ENCODE data around the gene GDF11.
A peak's percentile ranks its signal among the peaks of the same experiment; 100 is the strongest.

Gene GDF11

DNA sequence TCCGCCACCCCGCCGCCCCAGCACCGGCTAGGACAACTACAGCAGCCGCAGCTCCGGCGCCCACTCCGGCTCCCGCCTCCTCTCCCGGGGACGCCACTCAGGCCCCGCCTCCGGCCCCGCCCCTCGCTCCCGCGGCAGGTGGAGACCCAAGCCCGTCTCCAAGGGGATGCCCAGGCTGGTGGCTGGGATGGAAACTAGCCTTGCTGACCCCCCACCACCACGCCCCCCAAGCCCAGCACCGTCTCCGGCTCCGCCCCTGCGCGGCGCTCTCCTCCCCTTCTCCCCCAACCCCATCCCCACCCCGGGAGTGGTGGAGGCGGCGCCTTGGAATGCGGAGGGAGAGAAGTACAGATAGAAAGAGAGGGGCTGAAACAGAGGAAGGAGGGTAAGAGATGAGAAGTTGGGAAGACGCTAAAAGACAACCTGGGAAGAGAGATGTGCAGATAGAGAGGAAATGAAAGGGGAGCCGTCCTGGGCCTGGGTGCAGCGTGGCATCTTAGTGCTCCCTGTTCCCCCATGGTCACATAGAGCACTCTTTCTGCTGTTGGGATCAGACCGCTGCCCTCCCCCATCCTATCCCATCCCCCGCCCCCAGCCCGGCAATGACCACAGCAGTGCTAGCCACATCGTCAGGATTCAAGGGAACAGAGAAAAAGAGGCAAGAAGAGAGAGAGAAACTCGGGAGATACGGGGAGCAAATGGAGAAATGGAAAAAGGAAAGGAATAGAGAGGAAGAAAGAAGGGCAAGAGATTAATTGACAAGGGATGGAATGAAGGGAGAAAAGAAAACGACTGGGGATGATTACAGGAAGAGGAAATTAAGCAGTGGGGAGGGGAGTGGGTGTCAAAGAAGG is 34.9 kb upstream of the GDF11 start, which contains the start of gene ITGA7:
ITGA7 (minus strand) TSS at position 64 of the 854 bp plus-strand sequence. CDS start 222 bp downstream, outside the sequence.
- peak within 1 kb of the TSS; percentile 72 for H3K27ac ChIP-seq (ENCODE audit: low read depth, low read length)
- H3K9ac ChIP-seq (ENCODE audit: low read depth, low read length): peak within 1 kb of the TSS; percentile 61

DNA sequence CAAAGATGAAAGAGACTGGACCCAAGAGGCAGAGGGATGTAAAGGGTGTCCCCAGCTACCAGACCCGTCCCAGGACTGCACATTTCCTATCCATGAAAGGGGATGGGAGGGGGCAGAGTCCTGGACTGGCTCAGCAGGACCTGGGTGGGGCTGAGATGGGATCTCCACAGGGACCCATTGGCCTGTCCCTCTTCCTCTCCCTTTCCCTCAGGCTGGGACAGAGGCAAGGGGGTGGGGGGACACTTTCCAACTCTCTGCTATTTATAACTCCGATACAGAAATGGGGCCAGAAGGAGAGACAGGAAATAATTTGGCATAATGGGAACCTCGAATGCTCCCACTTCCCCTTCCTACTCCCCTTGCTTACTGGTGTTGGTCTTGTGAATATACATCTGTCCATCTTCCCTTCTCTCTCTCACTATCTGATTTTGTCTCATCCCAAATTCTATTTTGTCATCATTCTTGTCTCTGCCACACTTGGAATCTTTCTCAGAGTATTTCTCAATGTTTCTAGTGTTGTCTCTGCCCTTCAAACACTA is 34.2 kb upstream of the GDF11 start:
- Histone ChIP-seq H3K4me1 (ENCODE audit: control insufficient read depth, insufficient read depth, low read length) (peaks cover 28% of the 10 kb centered on the region), H3K9ac (ENCODE audit: low read depth, low read length) (no peak overlapping the region), H3K27ac (ENCODE audit: low read depth, low read length) (no peak overlapping the region), H3K9me3 (ENCODE audit: control insufficient read depth, insufficient read depth, low read length) (no peaks in the 10 kb centered on the region), H3K4me3 (ENCODE audit: low read depth, low read length) (peak overlapping the region; percentile 90), H3K36me3 (ENCODE audit: control insufficient read depth, insufficient read depth, low read length) (no peaks in the 10 kb centered on the region), H3K27me3 (ENCODE audit: control insufficient read depth, insufficient read depth, low read length) (peaks cover 20% of the 10 kb centered on the region)

More for the DNA sequence above, 34.9 kb upstream of the GDF11 start, which contains the start of gene ITGA7:
- Histone ChIP-seq H3K9me3 (ENCODE audit: control insufficient read depth, insufficient read depth, low read length) (no peaks in the 10 kb centered on the region), H3K36me3 (ENCODE audit: control insufficient read depth, insufficient read depth, low read length) (no peaks in the 10 kb centered on the region), H3K4me3 (ENCODE audit: low read depth, low read length) (peak within 1 kb of the TSS; percentile 90), H3K4me1 (ENCODE audit: control insufficient read depth, insufficient read depth, low read length) (peaks cover 28% of the 10 kb centered on the region), H3K27me3 (ENCODE audit: control insufficient read depth, insufficient read depth, low read length) (peaks cover 20% of the 10 kb centered on the region)

DNA sequence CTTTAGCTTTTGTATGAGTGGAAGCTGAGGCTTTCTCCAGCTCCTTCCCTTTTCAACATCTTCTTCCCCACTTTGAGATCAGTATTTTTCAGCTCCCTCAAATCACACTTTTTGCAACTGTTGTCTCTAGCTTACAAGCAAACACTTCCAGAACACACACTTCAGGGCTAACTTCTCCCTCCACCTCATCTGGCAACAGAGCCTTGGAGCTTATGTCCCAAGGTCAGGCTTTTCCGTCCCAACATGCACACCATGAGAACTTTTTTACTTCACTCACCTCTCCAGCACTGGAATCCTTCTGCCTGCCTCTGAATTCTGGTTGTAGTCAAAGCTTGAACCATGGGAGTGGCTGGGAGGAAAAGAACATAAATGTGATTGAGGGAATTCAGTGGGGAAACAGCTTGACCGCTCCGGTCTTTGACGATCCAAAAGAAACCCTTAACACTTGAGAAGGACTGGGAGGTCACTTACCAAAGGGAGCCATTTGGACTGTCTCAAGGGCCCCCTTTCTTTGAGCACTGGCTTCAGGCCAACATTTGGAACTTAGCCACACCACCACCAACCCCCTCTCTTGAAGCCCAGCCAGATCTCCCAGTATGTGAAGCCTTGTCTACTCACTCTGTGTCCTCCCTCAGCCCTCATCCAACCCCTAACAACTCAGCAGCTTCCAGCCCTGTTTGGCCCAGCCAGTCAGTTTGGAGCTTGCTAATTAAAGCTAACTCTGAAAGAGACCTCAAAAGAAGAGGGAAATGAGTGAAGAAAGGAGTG is 31.0 kb upstream of the GDF11 start:
- H3K4me1 ChIP-seq (ENCODE audit: control insufficient read depth, insufficient read depth, low read length): peaks cover 12% of the 10 kb centered on the region
- no peak overlapping the region for H3K9ac ChIP-seq (ENCODE audit: low read depth, low read length)
- H3K36me3 ChIP-seq (ENCODE audit: control insufficient read depth, insufficient read depth, low read length): no peaks in the 10 kb centered on the region
- H3K4me3 ChIP-seq (ENCODE audit: low read depth, low read length): no peak overlapping the region
- peaks cover 15% of the 10 kb centered on the region for H3K27me3 ChIP-seq (ENCODE audit: control insufficient read depth, insufficient read depth, low read length)
- no peaks in the 10 kb centered on the region for H3K9me3 ChIP-seq (ENCODE audit: control insufficient read depth, insufficient read depth, low read length)
- no peak overlapping the region for H3K27ac ChIP-seq (ENCODE audit: low read depth, low read length)

DNA sequence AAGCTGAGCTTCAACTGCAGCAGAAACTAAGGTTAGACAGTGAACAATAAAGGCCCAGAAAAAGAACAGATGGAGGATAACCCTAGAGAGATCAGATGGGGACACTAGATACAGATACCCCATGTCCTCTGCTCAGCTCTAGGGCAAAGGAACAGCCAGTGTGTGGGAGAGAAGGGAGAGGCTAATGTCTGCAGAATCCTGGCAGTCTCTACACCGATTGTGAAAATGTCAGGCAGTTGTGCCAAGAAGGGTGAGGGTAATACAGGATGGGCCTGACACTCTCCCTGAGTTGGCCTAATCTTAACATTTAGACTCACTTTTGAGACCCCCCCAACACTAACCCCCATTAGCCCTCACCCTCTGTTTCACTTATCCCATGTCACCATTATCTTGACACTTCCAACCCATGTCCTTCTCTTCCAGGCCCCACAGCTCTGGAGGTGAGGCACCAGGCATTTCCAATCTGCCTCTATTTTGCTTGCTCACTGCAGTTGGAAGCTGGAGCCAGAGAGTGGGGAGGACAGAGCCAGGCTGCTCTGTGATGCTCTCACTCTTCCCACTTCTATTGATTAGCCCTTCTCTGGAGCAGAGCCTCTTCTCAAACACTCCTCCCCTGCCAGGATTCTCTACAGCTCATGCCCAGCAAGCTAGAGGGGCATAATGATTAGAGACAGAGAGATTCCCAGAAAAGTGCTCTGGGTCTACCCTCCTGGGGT is 30.1 kb upstream of the GDF11 start:
- Histone ChIP-seq H3K9me3 (ENCODE audit: control insufficient read depth, insufficient read depth, low read length) (no peaks in the 10 kb centered on the region), H3K27me3 (ENCODE audit: control insufficient read depth, insufficient read depth, low read length) (peaks cover 14% of the 10 kb centered on the region), H3K4me1 (ENCODE audit: control insufficient read depth, insufficient read depth, low read length) (peaks cover 20% of the 10 kb centered on the region), H3K27ac (ENCODE audit: low read depth, low read length) (no peak overlapping the region), H3K4me3 (ENCODE audit: low read depth, low read length) (no peak overlapping the region), H3K9ac (ENCODE audit: low read depth, low read length) (no peak overlapping the region), H3K36me3 (ENCODE audit: control insufficient read depth, insufficient read depth, low read length) (no peaks in the 10 kb centered on the region)

DNA sequence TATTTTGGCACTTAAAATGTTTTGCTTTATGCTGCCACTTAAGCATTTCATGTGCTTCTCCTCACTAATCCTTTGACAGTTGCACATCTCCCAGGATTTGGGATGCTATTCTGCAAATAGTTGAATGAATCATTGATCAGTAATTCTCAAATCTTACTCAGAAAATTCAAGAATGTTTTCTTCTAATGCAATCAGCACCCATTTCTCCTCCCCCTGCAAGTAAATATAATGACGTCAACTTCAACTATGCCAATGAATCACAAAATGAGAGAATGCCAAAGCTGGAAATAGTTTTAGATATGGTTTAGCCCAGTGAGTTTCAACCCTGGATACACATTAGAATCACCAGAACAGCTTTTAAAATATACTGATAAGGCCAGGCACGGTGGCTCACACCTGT is 29.2 kb upstream of the GDF11 start:
- H3K27ac ChIP-seq (ENCODE audit: low read depth, low read length): no peak overlapping the region
- H3K4me3 ChIP-seq (ENCODE audit: low read depth, low read length): no peak overlapping the region
- H3K36me3 ChIP-seq (ENCODE audit: control insufficient read depth, insufficient read depth, low read length): no peaks in the 10 kb centered on the region
- peaks cover 14% of the 10 kb centered on the region for H3K27me3 ChIP-seq (ENCODE audit: control insufficient read depth, insufficient read depth, low read length)
- no peaks in the 10 kb centered on the region for H3K9me3 ChIP-seq (ENCODE audit: control insufficient read depth, insufficient read depth, low read length)
- H3K9ac ChIP-seq (ENCODE audit: low read depth, low read length): no peak overlapping the region
- H3K4me1 ChIP-seq (ENCODE audit: control insufficient read depth, insufficient read depth, low read length): peaks cover 24% of the 10 kb centered on the region

DNA sequence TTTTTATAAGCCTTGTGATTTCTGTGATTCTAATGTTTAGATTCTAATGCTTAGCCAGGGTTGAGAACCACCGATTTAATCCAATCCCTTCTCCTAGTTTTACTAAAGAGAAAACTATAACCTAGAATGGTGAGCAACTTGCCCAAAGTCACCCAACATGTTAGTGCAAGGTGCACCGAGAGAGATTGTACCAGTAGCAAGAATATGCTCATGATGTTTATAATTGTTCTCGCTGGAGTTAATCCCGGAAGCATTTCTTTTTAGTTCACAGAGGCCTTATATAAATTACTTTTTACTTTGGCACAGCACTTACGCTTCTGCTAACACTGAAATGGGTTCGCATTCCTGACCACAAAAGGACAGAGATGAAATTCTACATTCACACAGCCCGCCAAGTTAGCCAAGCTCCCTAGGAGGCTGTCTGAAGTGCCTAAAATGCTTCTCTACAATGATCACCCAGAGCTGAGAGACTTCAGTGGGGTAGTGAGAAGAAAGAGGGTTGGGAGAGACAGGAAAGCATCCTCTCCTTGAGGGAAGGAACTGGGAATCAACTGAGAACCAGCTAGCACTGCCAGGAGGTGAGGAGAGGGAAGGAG is 27.7 kb upstream of the GDF11 start:
- Histone ChIP-seq H3K27me3 (ENCODE audit: control insufficient read depth, insufficient read depth, low read length) (peaks cover 10% of the 10 kb centered on the region), H3K27ac (ENCODE audit: low read depth, low read length) (peak overlapping the region; percentile 99), H3K4me3 (ENCODE audit: low read depth, low read length) (peak overlapping the region; percentile 94), H3K9ac (ENCODE audit: low read depth, low read length) (0 out of 2 replicates have a peak overlapping the region, but pooled peaks have one; percentile 24), H3K9me3 (ENCODE audit: control insufficient read depth, insufficient read depth, low read length) (no peaks in the 10 kb centered on the region), H3K36me3 (ENCODE audit: control insufficient read depth, insufficient read depth, low read length) (no peaks in the 10 kb centered on the region), H3K4me1 (ENCODE audit: control insufficient read depth, insufficient read depth, low read length) (peaks cover 21% of the 10 kb centered on the region)

DNA sequence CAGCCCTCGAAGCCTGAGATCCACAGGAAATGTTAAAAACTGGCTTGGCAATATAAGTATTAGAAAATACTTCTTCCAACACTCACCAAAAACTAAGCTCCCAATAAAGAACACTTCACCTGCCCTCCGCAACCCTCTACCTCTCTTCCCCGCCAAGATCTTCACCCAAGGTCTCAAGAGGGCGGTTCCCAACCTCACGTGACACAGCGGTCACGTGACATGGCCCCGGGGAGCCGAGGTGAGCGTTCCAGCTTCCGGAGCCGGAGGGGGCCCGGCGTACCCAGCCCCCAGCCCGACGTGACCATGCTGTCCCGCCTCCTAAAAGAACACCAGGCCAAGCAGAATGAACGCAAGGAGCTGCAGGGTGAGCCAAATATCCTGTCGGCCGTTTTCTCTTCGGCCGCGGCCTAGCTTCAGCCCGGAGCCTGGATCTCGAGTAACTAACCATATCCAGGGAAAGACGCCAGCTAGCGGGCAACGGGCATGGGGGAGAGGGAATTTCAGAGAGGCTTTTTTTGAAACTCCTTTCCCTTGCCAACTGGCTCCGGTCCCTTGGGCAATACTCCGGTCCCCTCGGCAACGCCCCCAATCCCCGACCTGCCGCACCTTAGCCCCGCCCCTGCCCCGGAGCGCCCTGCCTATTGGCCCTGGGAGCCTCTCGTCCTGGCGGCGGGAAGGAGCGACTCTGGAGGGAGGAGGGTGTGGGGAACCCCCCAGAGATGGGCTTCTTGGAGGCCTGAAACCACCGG is 26.9 kb upstream of the GDF11 start, which contains the start of gene BLOC1S1:
BLOC1S1 (plus strand) TSS at position 214 of the 749 bp plus-strand sequence; CDS start at position 220, 6 bp downstream.
- Histone ChIP-seq H3K9me3 (ENCODE audit: control insufficient read depth, insufficient read depth, low read length) (no peaks in the 10 kb centered on the region), H3K27me3 (ENCODE audit: control insufficient read depth, insufficient read depth, low read length) (peaks cover 10% of the 10 kb centered on the region), H3K9ac (ENCODE audit: low read depth, low read length) (peak within 1 kb of the TSS; percentile 88), H3K36me3 (ENCODE audit: control insufficient read depth, insufficient read depth, low read length) (no peaks in the 10 kb centered on the region), H3K27ac (ENCODE audit: low read depth, low read length) (peak within 1 kb of the TSS; percentile 99), H3K4me3 (ENCODE audit: low read depth, low read length) (peak within 1 kb of the TSS; percentile 94), H3K4me1 (ENCODE audit: control insufficient read depth, insufficient read depth, low read length) (peaks cover 21% of the 10 kb centered on the region)

DNA sequence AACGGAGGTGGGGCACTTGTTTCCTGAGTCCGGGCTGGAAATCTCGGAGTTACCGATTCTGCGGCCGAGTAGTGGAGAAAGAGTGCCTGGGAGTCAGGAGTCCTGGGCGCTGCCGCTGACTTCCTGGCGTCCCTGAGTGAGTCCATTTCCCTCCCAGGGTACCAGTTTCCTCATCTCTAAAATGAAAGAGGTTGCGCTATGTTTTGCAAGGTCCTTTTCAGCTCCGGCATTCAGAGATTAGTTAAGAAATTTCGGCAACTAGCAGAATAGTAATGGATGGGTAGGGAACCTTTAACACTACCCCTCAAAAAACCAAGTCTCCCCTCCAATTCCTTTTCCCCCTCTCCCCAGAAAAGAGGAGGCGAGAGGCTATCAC is 26.4 kb upstream of the GDF11 start:
- H3K9ac ChIP-seq (ENCODE audit: low read depth, low read length): no peak overlapping the region; the same call in 1 of the 2 replicates
- no peaks in the 10 kb centered on the region for H3K9me3 ChIP-seq (ENCODE audit: control insufficient read depth, insufficient read depth, low read length)
- H3K4me1 ChIP-seq (ENCODE audit: control insufficient read depth, insufficient read depth, low read length): peaks cover 21% of the 10 kb centered on the region

DNA sequence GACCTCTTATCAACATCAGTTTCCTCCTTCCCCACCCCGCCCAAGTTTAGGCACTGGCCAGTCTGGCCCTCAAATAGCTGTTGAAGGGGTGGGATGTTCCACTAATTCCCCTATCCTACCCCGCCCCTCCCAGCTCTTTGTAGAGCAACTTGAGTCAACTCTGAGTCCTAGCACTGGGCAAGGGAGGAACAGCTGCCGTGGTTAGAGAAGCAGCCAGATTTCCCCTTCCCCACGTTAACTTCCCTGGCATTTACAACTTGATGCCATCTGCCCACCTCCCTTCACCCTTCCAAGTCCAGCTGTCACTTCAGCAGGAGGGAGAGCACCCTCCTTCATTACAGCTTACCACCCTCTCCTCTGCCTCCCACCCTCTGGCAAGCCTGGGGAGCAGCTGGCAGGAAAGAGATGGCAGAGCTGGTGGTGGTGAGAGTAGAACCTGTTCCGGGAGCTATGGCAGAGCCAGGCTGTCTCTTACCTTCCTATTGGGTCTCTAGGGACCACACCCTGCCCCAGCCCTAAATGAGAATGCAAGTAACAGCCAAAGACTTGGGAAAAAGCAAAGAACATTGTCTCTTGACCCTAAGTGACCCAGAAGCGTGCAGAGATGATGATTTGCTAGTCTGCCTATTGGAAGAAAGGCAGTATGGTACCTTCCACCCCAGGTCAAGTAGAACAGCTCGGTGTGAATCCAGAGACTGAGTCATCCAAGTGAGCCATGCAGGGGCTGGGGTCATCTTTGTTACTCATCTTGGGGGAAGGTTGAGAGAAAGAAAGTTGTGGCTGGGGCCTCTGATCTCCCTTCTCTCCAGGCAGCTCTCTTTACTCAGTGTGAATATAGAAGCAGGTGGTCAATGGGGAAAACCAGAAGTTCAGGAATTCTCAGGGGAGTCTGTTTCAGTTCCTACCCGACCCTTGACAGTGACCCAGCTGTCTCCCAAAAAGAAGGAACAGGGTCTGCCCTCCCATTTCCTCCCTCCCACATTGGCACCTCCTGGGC is 25.6 kb upstream of the GDF11 start:
- H3K4me3 ChIP-seq (ENCODE audit: low read depth, low read length): peak overlapping the region; percentile 94
- H3K36me3 ChIP-seq (ENCODE audit: control insufficient read depth, insufficient read depth, low read length): no peaks in the 10 kb centered on the region
- H3K9ac ChIP-seq (ENCODE audit: low read depth, low read length): no peak overlapping the region
- no peaks in the 10 kb centered on the region for H3K9me3 ChIP-seq (ENCODE audit: control insufficient read depth, insufficient read depth, low read length)
- peaks cover 4% of the 10 kb centered on the region; the same call in 1 of the 2 replicates for H3K27me3 ChIP-seq (ENCODE audit: control insufficient read depth, insufficient read depth, low read length)
- H3K27ac ChIP-seq (ENCODE audit: low read depth, low read length): peak overlapping the region; percentile 99
- peaks cover 21% of the 10 kb centered on the region for H3K4me1 ChIP-seq (ENCODE audit: control insufficient read depth, insufficient read depth, low read length)

More for the DNA sequence above, 26.4 kb upstream of the GDF11 start:
- H3K27me3 ChIP-seq (ENCODE audit: control insufficient read depth, insufficient read depth, low read length): peaks cover 10% of the 10 kb centered on the region
- H3K4me3 ChIP-seq (ENCODE audit: low read depth, low read length): peak overlapping the region; percentile 94
- peak overlapping the region; percentile 99 for H3K27ac ChIP-seq (ENCODE audit: low read depth, low read length)
- H3K36me3 ChIP-seq (ENCODE audit: control insufficient read depth, insufficient read depth, low read length): no peaks in the 10 kb centered on the region

All from HUES48 (cell line).